Fibroblast of upper back skin (primary cell): ENCODE results near the gene PMM1.
A peak's percentile ranks its signal among the peaks of the same experiment; 100 is the strongest.
"Not testable (repeated sequence)": the region's sequence is repeated elsewhere in the genome, so short reads cannot be mapped to it uniquely, and the experiment has no call there.

Source experiments
- DNase-seq: peaks from one replicate; pipeline ENCODE4 v3.0.0-alpha.2; 2013

The PMM1 gene

GRCh38 chr22:41562461-41562860 lies 27.2 kb downstream of the PMM1 start:
- DNase-seq, result no peak

GRCh38 chr22:41561788-41562187 lies 27.9 kb downstream of the PMM1 start:
- no peak for DNase-seq

GRCh38 chr22:41561335-41561734 lies 28.3 kb downstream of the PMM1 start:
- DNase-seq, result peak; percentile 21

GRCh38 chr22:41560095-41560471 lies 29.6 kb downstream of the PMM1 start:
- no peak for DNase-seq

GRCh38 chr22:41558241-41558630 lies 31.4 kb downstream of the PMM1 start:
- DNase-seq, result not testable (repeated sequence)

- peak; percentile 84 for DNase-seq
These were observed 32.0 kb downstream of the PMM1 start for GRCh38 chr22:41557401-41558240.

GRCh38 chr22:41556561-41556960 lies 33.1 kb downstream of the PMM1 start:
- no peak for DNase-seq

- DNase-seq, result no peak
These were observed 34.2 kb downstream of the PMM1 start for GRCh38 chr22:41555325-41555982.

- DNase-seq, result no peak
These were observed 37.6 kb downstream of the PMM1 start for GRCh38 chr22:41551877-41552582.

- no peak for DNase-seq
These were observed 38.6 kb downstream of the PMM1 start for GRCh38 chr22:41550952-41551491.

- no peak for DNase-seq
These were observed 40.8 kb downstream of the PMM1 start for GRCh38 chr22:41548830-41549211.

- DNase-seq, result no peak
These were observed 44.8 kb downstream of the PMM1 start for GRCh38 chr22:41544671-41545476.

GRCh38 chr22:41543854-41544670 lies 45.6 kb downstream of the PMM1 start, which contains the start of gene POLR3H:
Gene POLR3H, minus strand, starts transcription at chr22:41544470. Its CDS starts 369 bp downstream, at chr22:41544101.
- peak; percentile 98 for DNase-seq

GRCh38 chr22:41542224-41542623 lies 47.4 kb downstream of the PMM1 start:
- DNase-seq, result no peak

- DNase-seq, result no peak
These were observed 48.2 kb downstream of the PMM1 start for GRCh38 chr22:41541484-41541883.

- DNase-seq, result no peak
These were observed 49.3 kb downstream of the PMM1 start for GRCh38 chr22:41540365-41540764.

- DNase-seq, result no peak
These were observed 49.7 kb downstream of the PMM1 start for GRCh38 chr22:41540006-41540315.

- no peak for DNase-seq
These were observed 50.3 kb downstream of the PMM1 start for GRCh38 chr22:41539146-41540005.

GRCh38 chr22:41538583-41538982 lies 51.1 kb downstream of the PMM1 start:
- DNase-seq, result no peak

- DNase-seq, result no peak
These were observed 52.4 kb downstream of the PMM1 start for GRCh38 chr22:41537203-41537602.

GRCh38 chr22:41535244-41535643 lies 54.4 kb downstream of the PMM1 start:
- DNase-seq, result peak; percentile 23
